MM.1S (cell line): ENCODE data around the gene NFATC2.
"Not testable (repeated sequence)": the region's sequence is repeated elsewhere in the genome, so short reads cannot be mapped to it uniquely, and the experiment has no call there.

ENCODE experiments used
- DNase-seq: peaks from one replicate; pipeline ENCODE4 v3.0.0-alpha.2; 2015
- H2AFZ ChIP-seq: fragments of 300-600 bp; sonication (generic); 2 replicates; pipeline ENCODE4 v1.6.0; 2016; ENCODE audit warnings: antibody characterized with exemption, low read length
- H3F3A ChIP-seq: fragments of 300-600 bp; sonication (generic); 2 replicates; pipeline ENCODE4 v1.6.1; 2016; ENCODE audit warnings: mild to moderate bottlenecking, antibody characterized with exemption, low read length, moderate library complexity, mixed read lengths; ENCODE audit not compliant: insufficient read depth
- H3K27ac ChIP-seq: fragments of 300-600 bp; sonication (generic); 2 replicates; pipeline ENCODE4 v1.5.1; 2016; ENCODE audit warnings: mild to moderate bottlenecking, low read length
- H3K27me3 ChIP-seq: fragments of 300-600 bp; sonication (generic); replicated peaks from 2 replicates; pipeline ENCODE4 v1.6.0; 2016; ENCODE audit warnings: low read length; ENCODE audit not compliant: insufficient read depth
- H3K36me3 ChIP-seq: fragments of 300-600 bp; sonication (generic); replicated peaks from 2 replicates; pipeline ENCODE4 v1.6.1; 2016; ENCODE audit warnings: mild to moderate bottlenecking, low read length, mixed read lengths; ENCODE audit not compliant: insufficient read depth
- H3K4me1 ChIP-seq: fragments of 300-600 bp; sonication (generic); 2 replicates; pipeline ENCODE4 v1.6.1; 2016; ENCODE audit warnings: low read length, mixed read lengths
- H3K4me2 ChIP-seq: fragments of 300-600 bp; sonication (generic); 2 replicates; pipeline ENCODE4 v1.6.0; 2016; ENCODE audit warnings: low read depth, low read length
- H3K4me3 ChIP-seq: fragments of 300-600 bp; sonication (generic); 2 replicates; pipeline ENCODE4 v1.5.1; 2016; ENCODE audit warnings: low read length, mixed read lengths
- H3K79me2 ChIP-seq: fragments of 300-600 bp; sonication (generic); 2 replicates; pipeline ENCODE4 v1.6.1; 2016; ENCODE audit warnings: mixed run types, low read length, mixed read lengths
- H3K9ac ChIP-seq: fragments of 300-600 bp; sonication (generic); 2 replicates; pipeline ENCODE4 v1.6.1; 2016; ENCODE audit warnings: low read length, mixed read lengths
- H3K9me2 ChIP-seq: fragments of 300-600 bp; sonication (generic); replicated peaks from 2 replicates; pipeline ENCODE4 v1.6.1; 2016; ENCODE audit warnings: mild to moderate bottlenecking, low read length, mixed read lengths; ENCODE audit not compliant: insufficient read depth
- H3K9me3 ChIP-seq: fragments of 300-600 bp; sonication (generic); replicated peaks from 2 replicates; pipeline ENCODE4 v1.6.1; 2016; ENCODE audit warnings: mild to moderate bottlenecking, low read length, mixed read lengths; ENCODE audit not compliant: insufficient read depth
- H4K20me1 ChIP-seq: fragments of 300-600 bp; sonication (generic); 2 replicates; pipeline ENCODE4 v1.6.1; 2016; ENCODE audit warnings: mild to moderate bottlenecking, low read length, moderate library complexity, mixed read lengths; ENCODE audit not compliant: insufficient read depth
- EZH2 ChIP-seq: fragments of 300-600 bp; sonication (generic); optimal IDR thresholded peaks from 2 replicates; pipeline ENCODE3; 2017; ENCODE audit warnings: low read depth, mild to moderate bottlenecking, antibody characterized with exemption, low read length, mixed read lengths
- EZH2phosphoT487 ChIP-seq: fragments of 300-600 bp; sonication (generic); IDR thresholded peaks from 2 replicates; pipeline ENCODE4 v1.6.1; 2018; ENCODE audit warnings: antibody characterized with exemption, low read length
- TF ChIP-seq, protein P1 (sequence below): fragments of 300-600 bp; sonication (generic); IDR thresholded peaks from 2 replicates; pipeline ENCODE4 v1.5.1; 2016; ENCODE audit warnings: antibody characterized with exemption, low read length, mixed read lengths

The NFATC2 gene

DNA sequence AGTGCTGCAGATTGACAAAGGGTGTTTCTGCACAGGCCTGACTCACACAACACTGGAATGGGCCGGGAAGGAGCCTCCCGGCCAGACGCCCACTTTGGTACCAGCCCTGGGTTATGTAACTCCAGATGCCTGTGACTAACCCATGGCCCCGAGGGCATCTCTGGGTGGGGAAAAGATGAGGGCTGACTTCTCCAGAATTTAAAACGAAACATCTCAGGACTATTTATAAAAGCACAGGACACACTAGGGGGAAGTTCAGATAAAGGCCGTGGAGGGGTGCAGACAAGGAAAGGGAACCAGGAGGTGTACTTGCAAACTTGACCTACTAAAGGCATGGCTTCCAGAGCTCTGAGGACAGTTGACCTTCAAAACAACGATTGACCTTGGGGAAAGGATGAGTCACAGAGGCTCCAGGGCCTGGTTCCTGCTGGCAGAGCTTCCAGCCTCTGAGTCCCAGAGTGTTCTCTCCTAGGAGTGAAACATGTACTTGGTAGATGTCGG lies 196.9 kb downstream of the NFATC2 start:
- no peak overlapping the region for H3K4me3 ChIP-seq
- H4K20me1 ChIP-seq, result no peaks in the 10 kb centered on the region
- H3K27me3 ChIP-seq, result no peaks in the 10 kb centered on the region
- peaks cover 7% of the 10 kb centered on the region; the same call in 1 of the 2 replicates for H3F3A ChIP-seq
- no peak overlapping the region for H2AFZ ChIP-seq
- no peaks in the 10 kb centered on the region for H3K79me2 ChIP-seq
- no peaks in the 10 kb centered on the region for H3K9me2 ChIP-seq
- H3K36me3 ChIP-seq, result no peaks in the 10 kb centered on the region
- no peaks in the 10 kb centered on the region for H3K9me3 ChIP-seq
- no peak overlapping the region for H3K9ac ChIP-seq
- no peak for TF ChIP-seq EZH2
- no peak for TF ChIP-seq EZH2phosphoT487
- TF ChIP-seq, protein P1, sequence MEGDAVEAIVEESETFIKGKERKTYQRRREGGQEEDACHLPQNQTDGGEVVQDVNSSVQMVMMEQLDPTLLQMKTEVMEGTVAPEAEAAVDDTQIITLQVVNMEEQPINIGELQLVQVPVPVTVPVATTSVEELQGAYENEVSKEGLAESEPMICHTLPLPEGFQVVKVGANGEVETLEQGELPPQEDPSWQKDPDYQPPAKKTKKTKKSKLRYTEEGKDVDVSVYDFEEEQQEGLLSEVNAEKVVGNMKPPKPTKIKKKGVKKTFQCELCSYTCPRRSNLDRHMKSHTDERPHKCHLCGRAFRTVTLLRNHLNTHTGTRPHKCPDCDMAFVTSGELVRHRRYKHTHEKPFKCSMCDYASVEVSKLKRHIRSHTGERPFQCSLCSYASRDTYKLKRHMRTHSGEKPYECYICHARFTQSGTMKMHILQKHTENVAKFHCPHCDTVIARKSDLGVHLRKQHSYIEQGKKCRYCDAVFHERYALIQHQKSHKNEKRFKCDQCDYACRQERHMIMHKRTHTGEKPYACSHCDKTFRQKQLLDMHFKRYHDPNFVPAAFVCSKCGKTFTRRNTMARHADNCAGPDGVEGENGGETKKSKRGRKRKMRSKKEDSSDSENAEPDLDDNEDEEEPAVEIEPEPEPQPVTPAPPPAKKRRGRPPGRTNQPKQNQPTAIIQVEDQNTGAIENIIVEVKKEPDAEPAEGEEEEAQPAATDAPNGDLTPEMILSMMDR, result no peak
- H3K27ac ChIP-seq, result no peak overlapping the region
- H3K4me2 ChIP-seq, result no peak overlapping the region
- DNase-seq, result no peak
- peaks cover 10% of the 10 kb centered on the region for H3K4me1 ChIP-seq

DNA sequence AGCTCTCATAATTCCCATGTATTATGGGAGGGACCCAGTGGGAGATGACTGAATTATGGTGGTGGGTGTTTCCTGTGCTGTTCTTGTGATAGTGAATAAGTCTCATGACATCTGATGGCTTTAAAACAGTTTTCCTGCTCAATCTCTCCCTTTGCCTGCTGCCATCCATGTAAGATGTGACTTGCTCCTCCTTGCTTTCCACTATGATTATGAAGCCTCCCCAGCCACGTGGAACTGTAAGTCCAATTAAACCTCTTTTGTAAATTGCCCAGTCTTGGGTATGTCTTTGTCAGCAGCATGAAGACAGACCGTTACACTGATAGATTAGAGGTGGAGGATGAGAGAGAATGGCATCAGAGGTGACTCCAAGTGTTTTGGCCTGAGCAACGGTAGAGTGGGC lies 198.7 kb downstream of the NFATC2 start:
- not testable (repeated sequence) for H3K27me3 ChIP-seq, H3K9ac ChIP-seq, H3K9me3 ChIP-seq, H3K36me3 ChIP-seq, H3K4me2 ChIP-seq, H3K27ac ChIP-seq, DNase-seq, H3K4me3 ChIP-seq, H2AFZ ChIP-seq, H3F3A ChIP-seq, H3K79me2 ChIP-seq, H4K20me1 ChIP-seq, H3K9me2 ChIP-seq
- H3K4me1 ChIP-seq, result peaks cover 10% of the 10 kb centered on the region

DNA sequence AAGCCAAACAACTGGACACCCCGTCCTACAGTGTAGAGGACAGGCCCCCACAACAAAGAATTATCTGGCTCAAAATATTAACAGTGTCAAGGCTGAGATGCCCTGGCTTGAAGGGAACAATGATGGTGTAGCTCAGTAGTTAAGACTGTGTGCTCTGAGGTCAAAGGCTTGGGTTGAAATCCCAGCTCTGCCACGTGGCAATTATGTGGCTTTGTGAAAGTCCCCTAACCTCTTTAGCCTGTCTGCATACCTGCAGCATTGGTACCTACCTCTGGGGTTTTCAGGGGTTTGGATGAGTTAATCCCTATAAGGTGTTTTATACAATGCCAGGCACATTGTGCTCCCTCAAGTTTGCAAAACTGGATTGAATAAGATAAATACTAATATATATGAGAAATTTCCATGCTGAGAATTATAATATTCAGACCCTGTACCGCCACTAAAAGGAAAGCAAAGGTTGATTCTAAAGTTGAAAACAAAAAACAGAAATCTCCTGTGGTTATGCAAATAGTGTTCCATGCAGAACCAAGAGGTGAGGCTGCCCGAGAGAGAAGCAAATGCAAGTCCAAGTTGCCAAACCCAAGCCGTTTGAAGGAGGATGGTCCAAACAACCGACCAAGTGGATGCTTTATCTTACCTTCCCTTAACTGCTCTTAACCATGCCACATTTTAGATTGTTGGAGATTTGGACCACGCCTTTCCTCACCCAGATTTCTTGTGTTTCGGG lies 199.8 kb downstream of the NFATC2 start:
- Histone ChIP-seq H3K79me2 (no peaks in the 10 kb centered on the region), H3K9me2 (no peaks in the 10 kb centered on the region), H3K36me3 (no peaks in the 10 kb centered on the region), H2AFZ (0 out of 2 replicates have a peak overlapping the region, but pooled peaks have one; percentile 20), H3K4me2 (peak overlapping the region; percentile 35; the same call in 1 of the 2 replicates), H3K9me3 (no peaks in the 10 kb centered on the region), H3K27ac (peak overlapping the region; percentile 11; the same call in 1 of the 2 replicates), H3K9ac (no peak overlapping the region), H3F3A (peaks cover 7% of the 10 kb centered on the region; the same call in 1 of the 2 replicates), H3K4me3 (0 out of 2 replicates have a peak overlapping the region, but pooled peaks have one; percentile 4), H4K20me1 (no peaks in the 10 kb centered on the region), H3K27me3 (no peaks in the 10 kb centered on the region), H3K4me1 (peaks cover 10% of the 10 kb centered on the region)
- TF ChIP-seq EZH2phosphoT487, result no peak
- TF ChIP-seq, protein P1, result no peak
- no peak for TF ChIP-seq EZH2
- DNase-seq, result peak; percentile 53

DNA sequence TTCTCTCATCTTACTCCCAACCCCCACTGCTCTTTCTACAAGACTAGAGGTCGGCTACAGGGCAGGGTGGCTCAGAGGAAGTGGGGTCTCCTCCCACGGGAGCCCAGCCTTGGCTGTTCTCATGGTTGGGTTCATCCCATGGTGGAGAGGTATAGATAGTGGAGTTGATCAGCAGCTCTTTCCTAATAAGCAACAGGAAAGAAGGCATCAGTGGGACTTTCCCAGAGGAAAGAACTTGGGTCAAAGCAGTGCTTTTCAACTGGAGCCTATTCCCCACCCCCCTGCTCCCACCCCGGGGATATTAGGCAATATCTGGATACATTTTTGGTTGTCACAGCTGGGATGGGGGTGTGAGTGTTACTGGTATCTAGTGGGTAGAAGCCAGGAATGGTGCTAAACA lies 200.9 kb downstream of the NFATC2 start:
- DNase-seq, result no peak
- Histone ChIP-seq H3F3A (peaks cover 7% of the 10 kb centered on the region; the same call in 1 of the 2 replicates), H3K36me3 (no peaks in the 10 kb centered on the region), H3K27me3 (no peaks in the 10 kb centered on the region), H3K9me3 (no peaks in the 10 kb centered on the region), H3K9ac (no peak overlapping the region), H3K9me2 (no peaks in the 10 kb centered on the region), H3K4me1 (peaks cover 10% of the 10 kb centered on the region), H3K79me2 (no peaks in the 10 kb centered on the region), H2AFZ (no peak overlapping the region), H3K27ac (no peak overlapping the region), H4K20me1 (no peaks in the 10 kb centered on the region), H3K4me3 (no peak overlapping the region), H3K4me2 (no peak overlapping the region)
- TF ChIP-seq EZH2phosphoT487, result no peak
- TF ChIP-seq, protein P1, result no peak
- TF ChIP-seq EZH2, result no peak
